Measurements from ENCODE around the gene TRIM14. TPM values are rescaled to one million over a fixed set of nuclear protein-coding genes. Genes with fewer than 3 reads are reported as not detected.
A peak's percentile ranks its signal among the peaks of the same experiment; 100 is the strongest.
"Not testable (repeated sequence)": the region's sequence is repeated elsewhere in the genome, so short reads cannot be mapped to it uniquely, and the experiment has no call there.

Gene TRIM14
- total RNA-seq, 1 donor from 2014 or later: 37.2 TPM

- ATAC-seq; DNase-seq (ENCODE audit: low spot score): not testable (repeated sequence)
Observed at GRCh38 chr9:98117097-98117496, 1.9 kb downstream of the TRIM14 start.

GRCh38 chr9:98109052-98109451 lies 10.0 kb downstream of the TRIM14 start:
- no peak for ATAC-seq
- no peak for DNase-seq (ENCODE audit: low spot score)

GRCh38 chr9:98108531-98109031 lies 10.4 kb downstream of the TRIM14 start:
- DNase-seq (ENCODE audit: low spot score) (no peak), ATAC-seq (peak; percentile 75)

- DNase-seq (ENCODE audit: low spot score): no peak
- ATAC-seq: peak; percentile 50
Observed at GRCh38 chr9:98107926-98108325, 11.1 kb downstream of the TRIM14 start.

GRCh38 chr9:98105006-98105405 lies 14.0 kb downstream of the TRIM14 start:
- ATAC-seq: no peak
- DNase-seq (ENCODE audit: low spot score): no peak

GRCh38 chr9:98104445-98104881 lies 14.6 kb downstream of the TRIM14 start:
- DNase-seq (ENCODE audit: low spot score) (no peak), ATAC-seq (peak; percentile 35)

- ATAC-seq (peak; percentile 35), DNase-seq (ENCODE audit: low spot score) (no peak)
Observed at GRCh38 chr9:98101868-98102273, 17.2 kb downstream of the TRIM14 start.

- DNase-seq (ENCODE audit: low spot score): no peak
Observed at GRCh38 chr9:98101416-98101815, 17.6 kb downstream of the TRIM14 start.

GRCh38 chr9:98100456-98100855 lies 18.6 kb downstream of the TRIM14 start:
- no peak for DNase-seq (ENCODE audit: low spot score)
- no peak for ATAC-seq

More at GRCh38 chr9:98101416-98101815, 17.6 kb downstream of the TRIM14 start:
- no peak for ATAC-seq

- ATAC-seq (no peak), DNase-seq (ENCODE audit: low spot score) (no peak)
Observed at GRCh38 chr9:98099898-98100297, 19.1 kb downstream of the TRIM14 start.

- no peak for ATAC-seq
- DNase-seq (ENCODE audit: low spot score): no peak
Observed at GRCh38 chr9:98099346-98099745, 19.7 kb downstream of the TRIM14 start.

- ATAC-seq: no peak
- DNase-seq (ENCODE audit: low spot score): no peak
Observed at GRCh38 chr9:98097836-98098235, 21.2 kb downstream of the TRIM14 start.

- DNase-seq (ENCODE audit: low spot score): no peak
- no peak for ATAC-seq
Observed at GRCh38 chr9:98096091-98096490, 22.9 kb downstream of the TRIM14 start.

GRCh38 chr9:98095401-98095800 lies 23.6 kb downstream of the TRIM14 start:
- no peak for ATAC-seq
- DNase-seq (ENCODE audit: low spot score): no peak

GRCh38 chr9:98094851-98095250 lies 24.2 kb downstream of the TRIM14 start:
- DNase-seq (ENCODE audit: low spot score): no peak
- no peak for ATAC-seq

GRCh38 chr9:98094316-98094715 lies 24.7 kb downstream of the TRIM14 start:
- DNase-seq (ENCODE audit: low spot score): no peak
- no peak for ATAC-seq

GRCh38 chr9:98092613-98092931 lies 26.4 kb downstream of the TRIM14 start:
- ATAC-seq (no peak), DNase-seq (ENCODE audit: low spot score) (no peak)

- DNase-seq (ENCODE audit: low spot score) (no peak), ATAC-seq (no peak)
Observed at GRCh38 chr9:98091735-98092612, 27.0 kb downstream of the TRIM14 start.

- not testable (repeated sequence) for ATAC-seq; DNase-seq (ENCODE audit: low spot score)
Observed at GRCh38 chr9:98090674-98091073, 28.3 kb downstream of the TRIM14 start.

- no peak for DNase-seq (ENCODE audit: low spot score)
- ATAC-seq: no peak
Observed at GRCh38 chr9:98087420-98088354, 31.3 kb downstream of the TRIM14 start.

GRCh38 chr9:98086461-98086860 lies 32.6 kb downstream of the TRIM14 start:
- ATAC-seq: no peak
- DNase-seq (ENCODE audit: low spot score): no peak

Measured in left lobe of liver (tissue), 2 donors.